GM19023 (cell line): ENCODE measurements around the gene ARHGAP21.

Experiments
- ATAC-seq: cut with Tn5 transposase; IDR thresholded peaks from one replicate; pipeline ENCODE4 v1.9.1; 2021; ENCODE audit warnings: mild to moderate bottlenecking, moderate library complexity; ENCODE audit not compliant: unreplicated experiment

The ARHGAP21 gene

DNA sequence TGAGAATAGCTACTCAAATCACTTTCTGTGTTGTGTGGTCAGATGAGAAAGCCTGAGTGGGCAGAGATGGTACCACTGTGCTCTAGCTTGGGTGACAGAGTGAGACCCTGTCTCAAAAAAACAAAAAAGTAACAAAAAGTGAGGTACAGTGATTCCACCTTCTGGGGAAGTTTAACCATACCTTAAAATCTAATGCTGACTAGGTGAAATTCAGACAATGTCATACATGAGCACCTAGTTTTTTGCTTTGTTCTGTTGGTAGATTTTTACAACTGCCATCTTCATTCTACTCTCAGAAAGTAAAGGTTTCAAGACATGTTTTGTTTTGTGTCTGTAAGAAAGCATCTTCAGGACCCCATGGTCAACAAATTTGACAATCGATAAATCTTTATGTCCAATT lies 144.2 kb downstream of the ARHGAP21 start:
- no peak for ATAC-seq

GRCh38 chr10:24575481-24576002 lies 148.1 kb downstream of the ARHGAP21 start:
- ATAC-seq, result no peak

- no peak for ATAC-seq
Measured at GRCh38 chr10:24574578-24575155, 149.0 kb downstream of the ARHGAP21 start.

GRCh38 chr10:24574161-24574560 lies 149.5 kb downstream of the ARHGAP21 start:
- ATAC-seq, result no peak

GRCh38 chr10:24571870-24572450 lies 151.7 kb downstream of the ARHGAP21 start:
- ATAC-seq, result no peak

DNA sequence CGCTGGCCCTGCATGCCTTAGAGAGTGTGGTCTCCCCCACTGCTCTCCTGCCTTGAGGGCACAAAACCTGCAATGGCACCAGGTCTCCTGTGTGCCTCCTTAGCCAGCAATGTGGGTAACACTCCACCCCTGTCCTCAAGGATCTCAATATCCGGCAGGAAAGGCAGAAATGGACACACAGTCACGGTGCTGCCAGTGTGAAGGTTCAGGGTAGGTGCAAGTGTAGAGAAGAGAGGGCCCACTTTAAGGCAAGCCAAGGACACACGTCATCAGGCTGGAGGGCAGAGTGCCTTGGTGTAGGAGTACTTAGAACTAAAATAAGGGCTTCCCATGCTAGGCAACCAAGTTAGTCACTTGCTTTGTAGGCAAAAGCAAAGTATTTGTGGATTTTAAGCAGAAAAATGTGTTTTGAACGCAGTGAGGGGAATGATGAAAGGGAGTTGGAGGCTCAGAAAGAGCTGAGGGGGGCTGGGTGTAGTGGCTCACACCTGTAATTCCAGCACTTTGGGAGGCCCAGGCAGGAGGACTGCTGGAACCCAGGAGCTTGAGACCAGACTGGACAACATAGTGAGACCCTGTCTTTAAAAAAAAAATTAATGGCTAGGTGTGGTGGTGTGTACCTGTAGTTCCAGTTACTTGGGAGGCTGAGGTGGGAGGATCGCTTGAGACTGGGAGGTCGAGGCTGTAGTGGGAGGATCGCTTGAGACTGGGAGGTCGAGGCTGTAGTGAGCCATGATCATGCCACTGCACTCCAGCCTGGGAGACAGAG lies 152.8 kb downstream of the ARHGAP21 start:
- ATAC-seq, result no peak

- ATAC-seq, result no peak
Measured at GRCh38 chr10:24569828-24570657, 153.6 kb downstream of the ARHGAP21 start.

DNA sequence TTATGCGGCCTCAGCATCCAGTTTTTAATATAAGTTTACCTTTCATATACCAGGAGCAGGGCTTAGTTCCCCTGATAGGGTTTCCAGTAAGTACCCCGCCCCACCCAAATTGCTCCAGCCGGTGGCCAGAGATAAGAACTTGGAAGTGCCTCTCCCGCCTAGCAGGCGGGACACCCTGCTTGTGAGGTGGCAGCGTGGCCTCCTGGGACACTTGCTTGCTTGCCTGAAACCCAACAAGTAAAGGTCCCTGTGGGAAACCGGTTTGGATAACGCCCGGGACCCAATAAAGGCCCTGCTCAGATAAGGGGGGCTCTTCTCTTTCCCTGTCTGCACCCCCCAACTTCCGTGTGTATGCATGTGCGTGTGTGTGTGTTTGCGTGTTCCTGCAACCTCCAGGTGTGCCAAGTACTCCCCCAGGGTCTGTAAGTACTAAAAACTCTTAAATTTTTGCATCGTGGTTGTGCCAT lies 154.3 kb downstream of the ARHGAP21 start:
- ATAC-seq, result no peak

DNA sequence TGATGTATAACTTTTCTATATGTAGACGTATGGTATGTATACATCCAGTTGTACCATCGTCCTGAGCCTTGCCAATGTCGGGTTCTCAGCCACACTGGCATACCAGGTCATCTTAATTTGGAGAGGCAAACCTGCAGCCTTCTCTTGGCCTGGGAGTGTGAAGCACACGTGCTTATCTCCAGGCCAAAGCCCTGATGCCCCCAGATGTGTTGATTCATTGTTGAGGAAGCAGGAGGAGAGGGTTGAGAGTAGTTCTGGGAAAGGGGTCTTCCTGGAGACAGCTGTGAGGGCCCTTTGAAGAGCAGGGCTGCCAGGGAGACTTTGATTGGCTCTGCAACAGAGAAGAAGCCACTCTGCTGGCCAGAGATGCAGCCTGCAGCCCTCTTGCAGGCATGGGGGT lies 155.6 kb downstream of the ARHGAP21 start:
- no peak for ATAC-seq

DNA sequence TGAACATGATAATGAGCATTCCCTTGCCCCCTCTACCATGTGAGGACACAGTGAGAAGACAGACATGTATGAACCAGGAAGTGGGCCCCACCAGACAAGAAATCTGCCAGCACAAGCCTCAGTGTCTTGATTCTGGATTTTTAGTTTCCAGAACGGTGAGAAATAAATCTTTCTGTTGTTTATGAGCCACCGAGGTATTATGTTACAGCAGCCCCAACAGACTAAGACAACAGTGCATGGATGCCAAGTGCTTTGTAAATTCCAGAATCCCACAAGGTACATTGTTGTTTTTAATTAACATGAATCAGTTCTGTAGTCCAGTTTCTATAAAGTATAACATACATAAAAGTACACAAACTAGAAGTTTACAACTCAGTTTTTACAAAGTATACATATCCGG lies 162.2 kb downstream of the ARHGAP21 start:
- ATAC-seq, result no peak

GRCh38 chr10:24556750-24557742 lies 166.6 kb downstream of the ARHGAP21 start:
- ATAC-seq, result no peak

DNA sequence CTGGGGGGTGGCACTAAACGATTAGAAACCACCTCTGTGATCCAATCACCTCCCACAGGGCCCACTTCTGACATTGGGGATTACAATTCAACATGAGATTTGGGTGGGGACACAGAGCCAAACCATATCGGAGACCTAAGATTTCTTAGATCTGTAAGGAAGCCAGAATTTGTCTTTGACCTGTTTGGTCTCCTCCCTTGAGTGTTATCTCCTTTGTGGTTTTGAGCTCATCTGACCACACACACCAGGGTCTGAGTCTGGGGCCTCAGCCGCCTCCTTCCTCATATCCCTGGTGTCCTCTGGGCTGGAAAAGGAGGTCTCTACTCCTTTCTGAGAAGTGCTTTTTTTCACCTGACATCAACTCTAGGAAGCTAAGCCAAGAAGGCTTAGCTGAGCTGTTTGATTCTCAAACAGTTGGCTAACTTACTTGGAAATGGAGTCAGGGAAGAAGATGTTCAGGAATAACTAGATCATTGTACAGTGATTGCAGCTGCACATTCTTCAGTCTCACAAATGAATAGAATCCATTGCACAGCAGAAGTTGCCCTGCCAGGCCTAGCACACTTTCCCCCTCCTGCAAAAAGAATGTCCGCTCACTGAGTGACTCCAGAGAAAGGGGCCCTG lies 167.4 kb downstream of the ARHGAP21 start:
- no peak for ATAC-seq

DNA sequence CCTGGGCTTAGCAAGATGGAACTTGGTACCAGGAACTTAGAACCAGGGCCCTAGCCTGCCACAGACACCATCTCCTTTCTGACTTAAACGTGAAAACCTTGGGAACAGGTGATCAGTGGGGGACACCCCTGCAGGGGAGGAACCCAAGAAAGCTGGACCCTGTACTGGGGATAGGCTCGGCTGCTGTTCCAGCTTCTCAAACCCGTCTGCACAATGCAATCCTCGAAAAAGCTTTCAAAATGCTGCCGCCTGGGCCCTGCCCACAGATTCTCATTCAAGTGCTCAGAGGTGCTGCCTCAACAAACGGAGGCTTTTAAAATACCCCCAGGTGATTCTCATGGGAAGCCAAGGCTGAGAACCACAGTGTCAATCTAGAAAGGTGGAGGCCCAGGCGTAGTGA lies 169.7 kb downstream of the ARHGAP21 start:
- no peak for ATAC-seq

- no peak for ATAC-seq
Measured at GRCh38 chr10:24553051-24553612, 170.6 kb downstream of the ARHGAP21 start.

- no peak for ATAC-seq
Measured at GRCh38 chr10:24552346-24553016, 171.2 kb downstream of the ARHGAP21 start.

DNA sequence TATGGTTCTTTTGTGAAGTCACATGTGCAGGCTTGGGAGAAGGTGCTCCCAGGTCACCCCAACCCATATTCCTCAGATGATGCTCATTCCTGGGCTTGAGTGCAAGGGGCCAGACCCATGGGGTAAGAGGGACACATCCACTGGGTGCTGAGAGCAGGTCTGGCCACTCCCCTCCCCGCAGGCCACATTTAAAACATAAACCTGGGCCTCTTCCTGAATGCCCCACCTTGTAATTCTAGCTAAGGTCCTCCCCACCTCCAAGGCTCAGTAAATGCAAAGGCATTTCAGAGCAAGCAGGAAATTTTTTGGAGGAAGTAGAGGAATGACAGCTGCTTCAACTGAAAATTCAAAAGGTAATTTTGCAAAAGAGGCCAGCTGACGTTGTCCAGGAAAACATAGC lies 172.5 kb downstream of the ARHGAP21 start:
- no peak for ATAC-seq

DNA sequence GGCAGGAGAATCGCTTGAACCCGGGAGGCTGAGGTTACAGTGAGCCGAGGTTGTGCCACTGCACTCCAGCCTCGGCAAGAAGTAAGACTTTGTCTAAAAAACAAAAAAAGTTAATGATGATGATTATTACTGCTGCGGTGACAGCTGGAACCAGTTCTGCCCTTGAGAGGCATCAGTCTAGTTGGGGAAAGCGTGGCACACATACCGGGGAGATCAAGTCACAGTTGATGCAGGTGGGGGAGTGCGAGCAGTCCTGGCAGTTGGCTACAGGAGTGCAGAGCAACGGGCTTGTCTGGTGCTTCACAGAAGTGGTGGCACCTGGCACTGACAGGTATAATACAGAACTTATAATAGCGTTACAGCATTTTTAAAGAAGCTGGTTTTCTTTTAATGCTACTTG lies 173.0 kb downstream of the ARHGAP21 start:
- no peak for ATAC-seq

DNA sequence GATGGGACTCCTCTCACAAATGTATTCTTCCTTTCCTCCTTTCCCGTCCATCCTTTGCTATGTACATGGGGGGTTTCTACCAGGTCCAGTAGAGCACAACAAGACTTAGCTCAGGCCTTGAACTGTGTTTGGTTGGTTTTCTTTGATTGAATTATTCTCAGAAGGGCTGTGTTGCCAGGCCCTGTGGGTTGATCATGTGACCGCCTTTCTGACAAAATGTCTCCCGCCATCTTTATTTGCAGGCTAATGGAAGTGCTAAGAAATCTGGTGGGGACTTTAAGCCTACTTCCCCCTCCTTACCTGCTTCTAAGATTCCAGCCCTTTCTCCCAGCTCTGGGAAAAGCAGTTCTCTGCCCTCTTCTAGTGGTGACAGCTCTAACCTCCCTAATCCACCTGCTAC lies 178.1 kb downstream of the ARHGAP21 start:
- ATAC-seq, result no peak

- no peak for ATAC-seq
Measured at GRCh38 chr10:24544776-24545175, 178.9 kb downstream of the ARHGAP21 start.
